Upper lobe of right lung (tissue), 1 donor: ENCODE data around the gene ACTN3. TPM values are rescaled to one million over a fixed set of nuclear protein-coding genes. Genes with fewer than 3 reads are reported as not detected.
"Not testable (repeated sequence)": the region's sequence is repeated elsewhere in the genome, so short reads cannot be mapped to it uniquely, and the experiment has no call there.

Experiments used
- ATAC-seq: fragments of 200-7000 bp; cut with Tn5 transposase; one replicate; pipeline ENCODE4 v1.9.1; 2020; ENCODE audit warnings: mild to moderate bottlenecking, moderate library complexity
- DNase-seq: peaks from one replicate; pipeline ENCODE4 v3.0.0-alpha.2; 2020
- H3K27ac ChIP-seq: fragments of 200-600 bp; one replicate; pipeline ENCODE4 v1.8.0; 2022
- H3K27me3 ChIP-seq: fragments of 200-600 bp; one replicate; pipeline ENCODE4 v1.8.0; 2022; ENCODE audit warnings: mild to moderate bottlenecking
- H3K36me3 ChIP-seq: fragments of 200-600 bp; one replicate; pipeline ENCODE4 v1.8.0; 2022
- H3K4me1 ChIP-seq: fragments of 200-600 bp; one replicate; pipeline ENCODE4 v1.8.0; 2022
- H3K4me3 ChIP-seq: fragments of 200-600 bp; one replicate; pipeline ENCODE4 v1.8.0; 2022; ENCODE audit warnings: mild to moderate bottlenecking
- H3K9me3 ChIP-seq: fragments of 200-600 bp; one replicate; pipeline ENCODE4 v1.8.0; 2022
- intact Hi-C: fragments of 100-400 bp; cut with DNase I; formaldehyde crosslinking; loops from one replicate; pipeline ENCODE4 v1.11.0; 2022
- total RNA-seq: library from RNA; stranded (reverse); fragmentation: NEBNext Ultra II Directional; extraction: Animal tissue kit (Norgen Biotek cat#: 25700); gene quantifications from one replicate; pipeline ENCODE4 v1.2.1, GENCODE V29; 2021
- TF ChIP-seq, protein P1 (sequence below): fragments of 200-600 bp; IDR thresholded peaks from one replicate; pipeline ENCODE4 v1.8.0; 2022; ENCODE audit warnings: antibody characterized with exemption
- donor health status: DM: no; HTN: yes; CAD: no; lungs with severe emphysema.

The ACTN3 gene
- total RNA-seq, 1 donor from 2014 or later: not detected

GRCh38 chr11:66539870-66540213 lies 6.9 kb upstream of the ACTN3 start:
- Histone ChIP-seq H3K36me3 (peaks cover 27% of the 10 kb centered on the region), H3K4me1 (peaks cover 17% of the 10 kb centered on the region), H3K27me3 (no peaks in the 10 kb centered on the region), H3K4me3 (no peak overlapping the region), H3K9me3 (no peaks in the 10 kb centered on the region), H3K27ac (no peak overlapping the region)
- intact Hi-C loops: no loop called here
- DNase-seq: no peak
- ATAC-seq: no peak
- TF ChIP-seq, protein P1, sequence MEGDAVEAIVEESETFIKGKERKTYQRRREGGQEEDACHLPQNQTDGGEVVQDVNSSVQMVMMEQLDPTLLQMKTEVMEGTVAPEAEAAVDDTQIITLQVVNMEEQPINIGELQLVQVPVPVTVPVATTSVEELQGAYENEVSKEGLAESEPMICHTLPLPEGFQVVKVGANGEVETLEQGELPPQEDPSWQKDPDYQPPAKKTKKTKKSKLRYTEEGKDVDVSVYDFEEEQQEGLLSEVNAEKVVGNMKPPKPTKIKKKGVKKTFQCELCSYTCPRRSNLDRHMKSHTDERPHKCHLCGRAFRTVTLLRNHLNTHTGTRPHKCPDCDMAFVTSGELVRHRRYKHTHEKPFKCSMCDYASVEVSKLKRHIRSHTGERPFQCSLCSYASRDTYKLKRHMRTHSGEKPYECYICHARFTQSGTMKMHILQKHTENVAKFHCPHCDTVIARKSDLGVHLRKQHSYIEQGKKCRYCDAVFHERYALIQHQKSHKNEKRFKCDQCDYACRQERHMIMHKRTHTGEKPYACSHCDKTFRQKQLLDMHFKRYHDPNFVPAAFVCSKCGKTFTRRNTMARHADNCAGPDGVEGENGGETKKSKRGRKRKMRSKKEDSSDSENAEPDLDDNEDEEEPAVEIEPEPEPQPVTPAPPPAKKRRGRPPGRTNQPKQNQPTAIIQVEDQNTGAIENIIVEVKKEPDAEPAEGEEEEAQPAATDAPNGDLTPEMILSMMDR: no peak

GRCh38 chr11:66540598-66540997 lies 6.1 kb upstream of the ACTN3 start:
- DNase-seq: not testable (repeated sequence)

GRCh38 chr11:66541892-66542291 lies 4.8 kb upstream of the ACTN3 start:
- Histone ChIP-seq H3K4me3 (no peak overlapping the region), H3K9me3 (no peaks in the 10 kb centered on the region), H3K36me3 (peaks cover 27% of the 10 kb centered on the region), H3K4me1 (peaks cover 27% of the 10 kb centered on the region), H3K27me3 (no peaks in the 10 kb centered on the region), H3K27ac (no peak overlapping the region)
- ATAC-seq: no peak
- DNase-seq: no peak
- intact Hi-C loops: no loop called here
- TF ChIP-seq, protein P1: no peak

More at GRCh38 chr11:66540598-66540997, 6.1 kb upstream of the ACTN3 start:
- peaks cover 27% of the 10 kb centered on the region for H3K36me3 ChIP-seq
- H3K27ac ChIP-seq, H3K27me3 ChIP-seq, H3K9me3 ChIP-seq, intact Hi-C loops, H3K4me3 ChIP-seq, ATAC-seq: not testable (repeated sequence)
- H3K4me1 ChIP-seq: peaks cover 22% of the 10 kb centered on the region

DNA sequence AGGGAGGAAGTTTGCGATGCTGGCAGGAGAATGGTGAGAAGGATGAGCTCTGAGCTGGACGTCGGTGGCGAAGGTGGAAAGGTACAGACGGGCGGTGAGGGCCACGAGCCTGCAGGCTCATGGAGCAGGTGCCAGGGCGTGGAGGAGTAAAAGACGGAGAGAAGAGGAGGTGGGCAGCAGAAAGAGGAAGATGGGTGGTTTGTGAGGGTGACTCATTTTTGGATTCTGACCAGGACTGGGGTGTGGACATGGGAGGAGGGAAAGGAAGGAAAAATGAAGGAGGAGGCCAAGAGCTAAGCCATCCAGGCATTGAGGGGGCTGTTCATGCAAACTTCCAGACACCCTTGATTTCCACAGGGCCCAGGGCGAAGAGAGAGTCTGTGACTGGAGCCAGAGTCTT lies 4.3 kb upstream of the ACTN3 start:
- TF ChIP-seq, protein P1: no peak
- Histone ChIP-seq H3K36me3 (peaks cover 27% of the 10 kb centered on the region), H3K27ac (no peak overlapping the region), H3K4me1 (peaks cover 28% of the 10 kb centered on the region), H3K4me3 (no peak overlapping the region), H3K27me3 (no peaks in the 10 kb centered on the region), H3K9me3 (no peaks in the 10 kb centered on the region)
- ATAC-seq: no peak
- DNase-seq: no peak
- intact Hi-C loops: no loop called here

GRCh38 chr11:66543263-66544107 lies 3.2 kb upstream of the ACTN3 start:
- TF ChIP-seq, protein P1: peak; percentile 49
- Histone ChIP-seq H3K27ac (peak overlapping the region; percentile 58), H3K9me3 (no peaks in the 10 kb centered on the region), H3K4me3 (peak overlapping the region; percentile 8), H3K27me3 (no peaks in the 10 kb centered on the region), H3K4me1 (peaks cover 28% of the 10 kb centered on the region), H3K36me3 (peaks cover 27% of the 10 kb centered on the region)
- peak; percentile 7 for ATAC-seq
- DNase-seq: no peak
- intact Hi-C loops: no loop called here

GRCh38 chr11:66544952-66545351 lies 1.8 kb upstream of the ACTN3 start:
- intact Hi-C loops, H3K27me3 ChIP-seq, ATAC-seq, DNase-seq, H3K9me3 ChIP-seq, H3K27ac ChIP-seq: not testable (repeated sequence)
- Histone ChIP-seq H3K36me3 (peaks cover 15% of the 10 kb centered on the region), H3K4me1 (peaks cover 28% of the 10 kb centered on the region), H3K4me3 (peak overlapping the region; percentile 86)
